Mesodermal cell (in vitro differentiated cells): ENCODE measurements around the gene MCUB.
"Not testable (repeated sequence)": the region's sequence is repeated elsewhere in the genome, so short reads cannot be mapped to it uniquely, and the experiment has no call there.

ENCODE experiments used
- H3K27ac ChIP-seq: 2 replicates; pipeline ENCODE4 v1.7.0; 2013; ENCODE audit warnings: mild to moderate bottlenecking, low read depth, low read length, moderate library complexity; ENCODE audit not compliant: severe bottlenecking
- H3K36me3 ChIP-seq: 2 replicates; pipeline ENCODE4 v1.7.1; 2013; ENCODE audit warnings: mild to moderate bottlenecking, low read length, moderate library complexity; ENCODE audit not compliant: control insufficient read depth, insufficient read depth
- H3K4me1 ChIP-seq: one replicate; pipeline ENCODE4 v1.7.1; 2013; ENCODE audit warnings: mild to moderate bottlenecking, low read length; ENCODE audit not compliant: insufficient read depth, control insufficient read depth, poor library complexity, severe bottlenecking
- H3K4me3 ChIP-seq: 2 replicates; pipeline ENCODE4 v1.7.0; 2013; ENCODE audit warnings: low read length, control low read depth, mild to moderate bottlenecking; ENCODE audit not compliant: insufficient read depth, poor library complexity, severe bottlenecking; ENCODE audit errors: extremely low read depth
- H3K9me3 ChIP-seq: 2 replicates; pipeline ENCODE4 v1.7.1; 2013; ENCODE audit warnings: mild to moderate bottlenecking, low read length, moderate library complexity; ENCODE audit not compliant: control insufficient read depth
- WGBS, 2 experiments: methylation state at CpG; one replicate each; pipeline ENCODE4 v1.1.5; 2013; ENCODE audit warnings: missing lambda C conversion rate in 2 of 2; ENCODE audit not compliant: insufficient coverage in 2 of 2; 5-methylcytosine and 5-hydroxymethylcytosine counted together

Gene MCUB

GRCh38 chr4:109578846-109579245, 18.8 kb downstream of the MCUB start:
- Histone ChIP-seq H3K36me3 (no peaks in the 10 kb centered on the region), H3K4me1 (no peaks in the 10 kb centered on the region), H3K9me3 (no peaks in the 10 kb centered on the region), H3K27ac (no peak overlapping the region), H3K4me3 (no peak overlapping the region)
- 79 to 100% methylated on average over 1 to 2 of the region's 3 CpGs for WGBS, 2 experiments

GRCh38 chr4:109579997-109580396, 20.0 kb downstream of the MCUB start:
- H3K9me3 ChIP-seq, H3K36me3 ChIP-seq, H3K4me1 ChIP-seq, H3K27ac ChIP-seq, H3K4me3 ChIP-seq: not testable (repeated sequence)
- WGBS, 2 experiments, result no CpG with 5 or more reads among the region's 5 CpGs

GRCh38 chr4:109588176-109588575, 28.1 kb downstream of the MCUB start:
- Histone ChIP-seq H3K36me3 (no peaks in the 10 kb centered on the region), H3K4me3 (no peak overlapping the region), H3K4me1 (no peaks in the 10 kb centered on the region), H3K9me3 (peaks cover 3% of the 10 kb centered on the region), H3K27ac (no peak overlapping the region)
- 85 to 86% methylated on average over 3 to 4 of the region's 4 CpGs for WGBS, 2 experiments

GRCh38 chr4:109589119-109589518, 29.1 kb downstream of the MCUB start:
- Histone ChIP-seq H3K4me3 (no peak overlapping the region), H3K9me3 (peaks cover 3% of the 10 kb centered on the region), H3K36me3 (no peaks in the 10 kb centered on the region), H3K27ac (no peak overlapping the region), H3K4me1 (no peaks in the 10 kb centered on the region)
- WGBS, 2 experiments, result 94 to 100% methylated on average over 1 to 2 of the region's 2 CpGs

- H3K27ac ChIP-seq, result no peak overlapping the region
Measured at GRCh38 chr4:109589605-109590004, 29.6 kb downstream of the MCUB start.

GRCh38 chr4:109590905-109591304, 30.9 kb downstream of the MCUB start:
- 78 to 100% methylated on average over 2 to 3 of the region's 3 CpGs for WGBS, 2 experiments
- no peak overlapping the region for H3K27ac ChIP-seq
- peaks cover 3% of the 10 kb centered on the region for H3K9me3 ChIP-seq
- no peaks in the 10 kb centered on the region for H3K4me1 ChIP-seq
- no peaks in the 10 kb centered on the region for H3K36me3 ChIP-seq
- no peak overlapping the region for H3K4me3 ChIP-seq

More at GRCh38 chr4:109589605-109590004, 29.6 kb downstream of the MCUB start:
- peaks cover 3% of the 10 kb centered on the region for H3K9me3 ChIP-seq
- no peak overlapping the region for H3K4me3 ChIP-seq
- no peaks in the 10 kb centered on the region for H3K4me1 ChIP-seq
- no CpG with 5 or more reads among the region's 2 CpGs for WGBS, 2 experiments
- H3K36me3 ChIP-seq, result no peaks in the 10 kb centered on the region

GRCh38 chr4:109592367-109592766, 32.3 kb downstream of the MCUB start:
- WGBS, 2 experiments, result no CpG with 5 or more reads among the region's 1 CpG
- Histone ChIP-seq H3K27ac (no peak overlapping the region), H3K4me3 (no peak overlapping the region), H3K9me3 (no peaks in the 10 kb centered on the region), H3K4me1 (no peaks in the 10 kb centered on the region), H3K36me3 (no peaks in the 10 kb centered on the region)

GRCh38 chr4:109595123-109595522, 35.1 kb downstream of the MCUB start:
- H3K27ac ChIP-seq, H3K9me3 ChIP-seq, H3K36me3 ChIP-seq, H3K4me3 ChIP-seq, H3K4me1 ChIP-seq: not testable (repeated sequence)
- 93 to 100% methylated on average over 2 to 3 of the region's 3 CpGs for WGBS, 2 experiments

- H3K36me3 ChIP-seq, H3K27ac ChIP-seq, H3K4me1 ChIP-seq, H3K4me3 ChIP-seq, H3K9me3 ChIP-seq: not testable (repeated sequence)
- no CpG with 5 or more reads among the region's 7 CpGs for WGBS, 2 experiments
Measured at GRCh38 chr4:109596420-109597085, 36.5 kb downstream of the MCUB start.

- WGBS, 2 experiments, result 90 to 95% methylated on average over 2 to 3 of the region's 6 CpGs
- Histone ChIP-seq H3K4me3 (no peak overlapping the region), H3K9me3 (no peaks in the 10 kb centered on the region), H3K27ac (no peak overlapping the region), H3K36me3 (no peaks in the 10 kb centered on the region), H3K4me1 (no peaks in the 10 kb centered on the region)
Measured at GRCh38 chr4:109599046-109599652, 39.1 kb downstream of the MCUB start.

GRCh38 chr4:109600431-109600830, 40.4 kb downstream of the MCUB start:
- no peaks in the 10 kb centered on the region for H3K9me3 ChIP-seq
- 71% methylated on average over 1 of the region's 3 CpGs; no CpG with 5 or more reads in 1 of the 2 experiments for WGBS, 2 experiments
- H3K27ac ChIP-seq, result no peak overlapping the region
- H3K36me3 ChIP-seq, result no peaks in the 10 kb centered on the region
- no peak overlapping the region for H3K4me3 ChIP-seq
- no peaks in the 10 kb centered on the region for H3K4me1 ChIP-seq
